ENCODE data around the gene MT1M.

GRCh38 chr16:56649820-56650219 lies 17.4 kb downstream of the MT1M start:
- TF ChIP-seq, protein P1, sequence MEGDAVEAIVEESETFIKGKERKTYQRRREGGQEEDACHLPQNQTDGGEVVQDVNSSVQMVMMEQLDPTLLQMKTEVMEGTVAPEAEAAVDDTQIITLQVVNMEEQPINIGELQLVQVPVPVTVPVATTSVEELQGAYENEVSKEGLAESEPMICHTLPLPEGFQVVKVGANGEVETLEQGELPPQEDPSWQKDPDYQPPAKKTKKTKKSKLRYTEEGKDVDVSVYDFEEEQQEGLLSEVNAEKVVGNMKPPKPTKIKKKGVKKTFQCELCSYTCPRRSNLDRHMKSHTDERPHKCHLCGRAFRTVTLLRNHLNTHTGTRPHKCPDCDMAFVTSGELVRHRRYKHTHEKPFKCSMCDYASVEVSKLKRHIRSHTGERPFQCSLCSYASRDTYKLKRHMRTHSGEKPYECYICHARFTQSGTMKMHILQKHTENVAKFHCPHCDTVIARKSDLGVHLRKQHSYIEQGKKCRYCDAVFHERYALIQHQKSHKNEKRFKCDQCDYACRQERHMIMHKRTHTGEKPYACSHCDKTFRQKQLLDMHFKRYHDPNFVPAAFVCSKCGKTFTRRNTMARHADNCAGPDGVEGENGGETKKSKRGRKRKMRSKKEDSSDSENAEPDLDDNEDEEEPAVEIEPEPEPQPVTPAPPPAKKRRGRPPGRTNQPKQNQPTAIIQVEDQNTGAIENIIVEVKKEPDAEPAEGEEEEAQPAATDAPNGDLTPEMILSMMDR (IDR thresholded peaks at IDR 0.05) = no peak
- no peak for TF ChIP-seq POLR2A (IDR thresholded peaks at IDR 0.05)
